ENCODE results near the gene KLK14. TPM values are rescaled to one million over a fixed set of nuclear protein-coding genes. Genes with fewer than 3 reads are reported as not detected.

The KLK14 gene
- total RNA-seq, 1 experiment from 2014 or later, result not detected

- peak; percentile 99 for DNase-seq (ENCODE audit: low read depth)
Observed at GRCh38 chr19:51108066-51108804, 25.5 kb upstream of the KLK14 start, which contains the start of gene CTU1. CTU1 (minus strand) TSS chr19:51108409; CDS start chr19:51104569, 3,840 bp downstream.

- peak; percentile 17 for DNase-seq (ENCODE audit: low read depth)
Observed at GRCh38 chr19:51107406-51108065, 24.8 kb upstream of the KLK14 start.

- no peak for DNase-seq (ENCODE audit: low read depth)
Observed at GRCh38 chr19:51103926-51104341, 21.2 kb upstream of the KLK14 start.

- DNase-seq (ENCODE audit: low read depth), result no peak
Observed at GRCh38 chr19:51102991-51103390, 20.3 kb upstream of the KLK14 start.

DNA sequence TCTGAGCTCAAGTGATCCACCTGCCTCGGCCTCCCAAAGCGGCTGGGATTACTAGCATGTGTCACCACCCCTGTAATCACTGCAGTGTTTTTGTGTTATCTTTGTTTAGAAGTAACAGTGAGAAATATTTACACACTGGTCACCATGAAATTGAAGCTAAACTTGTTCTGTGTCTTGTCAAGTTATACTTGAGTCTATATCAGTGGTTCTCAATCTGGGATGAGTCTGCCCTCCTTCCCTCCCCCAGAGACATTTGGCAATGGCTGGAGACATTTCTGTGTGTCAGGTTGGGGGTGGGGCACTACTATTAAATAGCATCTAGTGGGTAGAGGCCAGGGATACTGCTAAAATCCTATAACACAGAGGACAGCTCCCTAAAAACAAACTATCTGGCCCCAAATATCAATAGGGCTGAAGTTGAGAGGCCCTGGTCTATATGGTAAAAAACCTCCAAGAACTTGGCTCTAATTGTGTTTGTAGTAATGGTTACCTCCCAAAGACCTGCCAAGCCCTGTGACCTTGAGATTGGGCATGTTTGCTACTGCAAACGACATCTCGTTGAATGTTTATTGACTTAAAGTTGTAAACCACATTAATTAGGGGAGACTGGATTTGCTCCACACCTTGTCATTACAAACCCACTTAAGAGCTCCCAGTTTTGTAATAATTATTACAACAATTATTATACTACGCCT, 18.6 kb upstream of the KLK14 start:
- no peak for DNase-seq (ENCODE audit: low read depth)

DNA sequence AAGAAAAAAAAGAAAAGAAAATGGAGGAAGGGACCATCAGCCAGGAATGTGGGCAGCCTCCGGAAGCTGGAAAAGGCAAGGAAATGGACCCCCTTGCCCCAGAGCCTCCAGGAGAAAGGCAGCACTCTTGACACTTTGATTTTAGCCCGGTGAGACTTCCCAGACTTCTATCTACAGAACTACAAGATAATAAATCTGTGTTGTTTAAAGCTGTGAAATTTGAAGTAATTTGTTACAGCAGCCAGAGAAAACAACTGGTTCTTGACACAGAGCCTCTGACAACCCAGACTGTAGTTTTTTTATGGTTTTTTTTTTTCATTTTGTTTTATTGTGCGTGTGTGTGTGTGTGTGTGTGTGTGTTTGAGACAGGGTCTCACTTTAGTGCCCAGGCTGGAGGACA, 17.9 kb upstream of the KLK14 start:
- DNase-seq (ENCODE audit: low read depth), result no peak

DNA sequence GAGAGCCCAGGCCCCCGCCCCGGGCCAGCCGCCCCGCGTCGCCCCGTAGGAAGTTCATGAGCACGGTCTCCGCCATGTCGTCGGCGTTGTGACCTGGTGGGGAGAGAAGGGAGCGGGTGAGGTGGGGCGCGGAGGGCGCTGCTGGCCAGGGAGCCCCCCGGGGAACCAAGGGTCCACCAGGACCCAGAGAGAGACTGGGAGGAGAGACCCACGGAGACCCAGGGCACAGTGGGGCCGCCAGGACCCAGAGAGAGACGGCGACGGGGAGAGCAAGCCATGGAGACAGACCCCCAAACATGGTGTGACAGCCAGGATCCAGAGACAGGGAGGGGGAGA, 16.3 kb upstream of the KLK14 start:
- DNase-seq (ENCODE audit: low read depth), result no peak

DNA sequence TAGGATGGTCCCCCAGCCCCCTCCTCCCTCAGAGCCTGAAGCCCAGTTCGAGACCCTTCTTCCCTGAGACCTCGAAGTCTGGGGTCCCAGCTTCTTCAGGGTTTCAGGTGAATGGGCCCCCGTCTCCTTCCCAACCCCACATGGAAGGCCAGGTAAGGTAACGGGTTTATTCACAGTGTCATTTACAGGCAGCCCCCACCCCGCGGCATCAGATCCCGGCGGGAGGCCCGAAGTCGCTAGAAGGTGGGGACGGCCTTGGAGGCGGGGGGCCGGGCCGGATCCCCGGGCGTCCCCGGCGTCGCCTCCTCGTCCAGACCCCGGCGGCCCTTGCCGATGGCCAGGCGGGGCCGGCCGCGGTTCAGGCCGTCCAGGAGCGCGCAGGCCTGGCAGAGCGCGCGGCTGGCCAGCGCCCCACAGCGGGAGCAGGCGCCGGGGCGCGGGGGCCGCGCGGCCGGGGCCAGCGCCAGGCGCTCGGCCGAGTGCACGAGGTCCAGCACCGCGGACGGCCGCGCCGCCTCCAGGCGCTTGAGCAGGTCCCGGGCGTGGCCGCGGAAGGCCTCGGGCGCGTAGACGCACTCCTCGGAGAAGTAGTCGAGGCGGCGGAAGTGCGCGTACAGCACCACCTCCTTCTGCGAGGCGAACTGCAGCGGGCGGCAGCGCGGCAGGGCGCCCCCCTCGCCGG, 15.8 kb upstream of the KLK14 start:
- no peak for DNase-seq (ENCODE audit: low read depth)

GRCh38 chr19:51097796-51098195, 15.1 kb upstream of the KLK14 start:
- DNase-seq (ENCODE audit: low read depth), result no peak

GRCh38 chr19:51097166-51097738, 14.6 kb upstream of the KLK14 start:
- DNase-seq (ENCODE audit: low read depth), result peak; percentile 26

DNA sequence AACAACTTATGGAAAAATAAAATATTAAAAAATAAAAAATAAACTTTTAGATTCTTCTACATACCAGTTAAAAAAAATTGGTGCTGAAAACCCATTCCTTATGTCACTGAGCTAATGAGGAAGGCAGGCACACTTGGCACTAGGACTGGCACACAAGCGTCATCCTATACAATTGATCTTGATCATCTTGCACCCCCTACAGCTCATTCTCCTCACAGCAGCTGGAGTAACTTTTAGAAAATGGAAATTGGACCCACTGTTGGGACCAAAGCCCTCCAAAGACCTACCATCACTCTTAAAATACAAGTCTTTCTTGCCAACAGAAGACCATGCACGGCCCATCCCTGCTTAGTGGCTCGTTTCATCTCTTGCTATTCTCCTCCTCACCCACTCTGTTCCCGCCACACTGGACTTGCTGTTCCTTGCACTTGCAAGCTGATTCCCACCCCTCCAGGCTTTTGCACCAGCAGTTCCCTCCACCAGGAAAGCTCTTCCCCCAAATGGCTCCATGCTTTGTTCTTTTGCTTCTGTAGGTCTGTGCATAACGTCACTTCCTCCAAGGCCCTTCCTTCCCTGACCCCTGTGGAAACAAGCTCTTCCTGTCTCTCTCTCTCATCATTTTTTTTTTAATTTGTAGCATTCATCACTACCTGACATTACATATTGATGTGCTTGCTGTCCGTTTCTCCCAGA, 13.9 kb upstream of the KLK14 start:
- no peak for DNase-seq (ENCODE audit: low read depth)

- DNase-seq (ENCODE audit: low read depth), result no peak
Observed at GRCh38 chr19:51094696-51095279, 12.1 kb upstream of the KLK14 start.

DNA sequence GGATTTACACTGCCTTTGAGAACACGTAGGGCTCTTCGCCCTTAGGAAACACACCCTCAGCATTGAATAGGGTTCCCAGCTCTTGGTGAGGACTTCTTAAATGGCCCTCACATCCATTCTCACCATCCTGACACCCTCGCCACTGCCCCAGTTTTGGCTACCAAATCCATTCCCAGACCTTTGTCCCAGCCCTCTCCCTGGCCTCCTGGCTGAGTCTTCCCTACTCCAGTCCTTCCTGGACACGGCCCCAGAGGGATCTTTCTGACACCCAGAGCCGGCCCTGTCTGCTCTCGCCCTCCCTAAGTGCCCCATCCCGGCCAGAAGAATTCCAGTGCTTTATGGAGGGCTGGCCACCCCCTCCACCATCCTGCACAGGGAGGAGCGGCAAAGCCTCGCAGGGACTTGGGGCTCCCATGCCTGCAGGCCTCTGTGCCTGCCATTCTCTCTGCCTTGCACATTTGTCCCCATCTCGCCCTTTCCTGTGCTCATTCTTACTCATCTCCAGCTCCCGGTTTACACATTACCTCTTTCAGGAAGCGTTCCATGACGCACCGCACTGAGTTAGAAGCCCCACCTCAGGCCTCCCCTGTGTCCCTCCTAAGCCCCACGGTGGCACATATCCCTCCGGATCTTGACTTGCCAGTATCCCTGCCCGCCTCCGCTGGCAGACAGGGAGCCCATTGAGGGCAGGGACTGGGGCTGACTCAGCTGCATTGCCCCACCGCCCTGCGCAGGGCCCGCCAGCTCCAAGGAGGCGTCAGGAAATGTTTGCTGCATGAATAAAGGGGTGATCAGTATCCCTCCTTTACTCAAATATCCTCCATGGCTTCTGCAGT, 11.0 kb upstream of the KLK14 start:
- no peak for DNase-seq (ENCODE audit: low read depth)

GRCh38 chr19:51093101-51093500, 10.4 kb upstream of the KLK14 start:
- no peak for DNase-seq (ENCODE audit: low read depth)

DNA sequence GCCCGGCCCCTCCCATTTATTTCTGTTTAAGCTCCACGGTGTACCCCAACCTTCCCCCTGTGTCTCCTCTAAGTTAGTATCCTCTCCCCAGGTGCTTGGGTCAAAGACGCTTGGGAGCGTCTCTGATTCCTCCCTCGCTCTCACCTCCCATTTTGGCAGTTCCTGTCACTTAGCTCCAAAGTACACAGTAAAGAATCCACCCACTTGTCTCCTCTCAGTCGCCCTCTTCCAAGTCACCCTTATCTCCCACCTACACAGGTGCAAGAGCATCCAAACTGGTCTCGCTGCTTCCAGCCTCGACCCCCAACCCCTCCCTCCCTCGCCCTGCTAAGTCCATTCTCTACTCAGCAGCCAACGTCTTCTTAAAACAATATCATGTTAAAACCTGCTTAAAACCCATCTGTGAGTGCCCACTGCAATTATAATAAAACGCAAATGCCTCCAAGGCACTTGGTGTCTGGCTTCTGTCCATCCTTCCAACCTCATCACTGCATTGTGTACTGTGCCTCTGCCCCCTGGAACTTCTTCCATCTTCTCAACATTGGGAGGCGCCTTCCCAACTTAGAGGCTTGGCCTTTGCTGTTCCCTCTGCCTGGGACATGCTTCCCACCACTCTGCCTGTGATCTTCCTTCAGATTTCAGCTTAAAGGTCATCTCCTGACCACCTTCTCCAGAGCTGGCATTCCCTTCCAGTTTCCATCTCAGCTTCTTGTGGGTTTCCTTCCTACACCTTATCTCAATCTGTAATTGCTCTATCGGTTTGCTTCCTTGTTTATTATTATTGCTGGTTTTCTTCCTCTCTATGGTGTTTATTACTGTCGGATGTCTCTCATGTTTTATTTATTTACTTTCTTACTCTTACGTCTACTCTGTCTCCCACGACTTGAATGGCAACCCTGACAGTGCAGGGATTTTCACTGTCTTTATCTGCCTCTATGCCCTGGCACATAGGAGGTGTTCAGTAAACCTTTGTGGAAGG, 9.5 kb upstream of the KLK14 start:
- no peak for DNase-seq (ENCODE audit: low read depth)

GRCh38 chr19:51091126-51091525, 8.4 kb upstream of the KLK14 start:
- no peak for DNase-seq (ENCODE audit: low read depth)

DNA sequence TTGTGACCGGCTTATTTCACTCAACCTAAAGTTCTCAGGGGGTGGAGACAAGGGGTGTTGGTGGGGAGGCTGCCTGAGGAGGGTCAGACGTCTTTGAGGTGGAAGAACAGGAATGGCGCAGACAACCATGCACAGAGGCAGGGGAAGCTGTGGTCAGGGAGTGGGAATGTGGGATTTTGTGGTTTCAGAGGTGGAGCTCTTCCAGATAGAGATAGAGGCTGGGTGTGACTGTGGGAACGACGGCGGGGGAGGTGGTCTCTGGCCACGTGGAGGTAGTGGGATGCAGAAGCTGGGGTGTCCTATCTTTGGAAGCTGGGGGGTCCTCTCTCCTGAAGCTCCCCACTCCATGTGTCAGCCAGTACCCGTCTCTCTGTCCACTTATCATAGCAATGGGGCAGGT, 7.8 kb upstream of the KLK14 start:
- DNase-seq (ENCODE audit: low read depth), result no peak

- DNase-seq (ENCODE audit: low read depth), result no peak
Observed at GRCh38 chr19:51089786-51090185, 7.1 kb upstream of the KLK14 start.
